Mucosa of stomach (tissue), 1 donor: Measurements from ENCODE around the gene MRC1.

Experiments used
- H3K27me3 ChIP-seq: one replicate; pipeline ENCODE4 v1.7.0; 2013; ENCODE audit warnings: mild to moderate bottlenecking, low read length; ENCODE audit not compliant: control insufficient read depth, insufficient read depth
- H3K36me3 ChIP-seq: one replicate; pipeline ENCODE4 v1.7.0; 2013; ENCODE audit warnings: low read length; ENCODE audit not compliant: control insufficient read depth, insufficient read depth
- H3K4me1 ChIP-seq: one replicate; pipeline ENCODE4 v1.7.0; 2013; ENCODE audit warnings: mild to moderate bottlenecking, low read length; ENCODE audit not compliant: control insufficient read depth, insufficient read depth
- H3K4me3 ChIP-seq: one replicate; pipeline ENCODE4 v1.7.0; 2013; ENCODE audit warnings: low read length
- H3K9ac ChIP-seq: one replicate; pipeline ENCODE4 v1.7.0; 2013; ENCODE audit warnings: mild to moderate bottlenecking, low read length, moderate library complexity
- H3K9me3 ChIP-seq: one replicate; pipeline ENCODE4 v1.7.0; 2013; ENCODE audit warnings: mild to moderate bottlenecking, low read length, moderate library complexity; ENCODE audit not compliant: control insufficient read depth
- donor health status: Pancreatic carcinoma.

Gene MRC1

GRCh38 chr10:17802350-17802749 is 6.8 kb upstream of the MRC1 start:
- Histone ChIP-seq H3K4me1 (no peaks in the 10 kb centered on the region), H3K9me3 (no peaks in the 10 kb centered on the region), H3K36me3 (no peaks in the 10 kb centered on the region), H3K9ac (no peak overlapping the region), H3K27me3 (no peaks in the 10 kb centered on the region), H3K4me3 (no peak overlapping the region)

GRCh38 chr10:17802976-17803375 is 6.2 kb upstream of the MRC1 start:
- Histone ChIP-seq H3K27me3 (no peaks in the 10 kb centered on the region), H3K9ac (no peak overlapping the region), H3K4me3 (no peak overlapping the region)

GRCh38 chr10:17805330-17805729 is 3.8 kb upstream of the MRC1 start:
- Histone ChIP-seq H3K9me3 (no peaks in the 10 kb centered on the region), H3K4me3 (no peak overlapping the region)

More at GRCh38 chr10:17802976-17803375, 6.2 kb upstream of the MRC1 start:
- Histone ChIP-seq H3K9me3 (no peaks in the 10 kb centered on the region), H3K36me3 (no peaks in the 10 kb centered on the region), H3K4me1 (no peaks in the 10 kb centered on the region)

GRCh38 chr10:17805921-17806577 is 3.1 kb upstream of the MRC1 start:
- no peaks in the 10 kb centered on the region for H3K36me3 ChIP-seq
- no peak overlapping the region for H3K9ac ChIP-seq
- H3K4me3 ChIP-seq = no peak overlapping the region
- no peaks in the 10 kb centered on the region for H3K9me3 ChIP-seq
- no peaks in the 10 kb centered on the region for H3K27me3 ChIP-seq
- no peaks in the 10 kb centered on the region for H3K4me1 ChIP-seq

More at GRCh38 chr10:17805330-17805729, 3.8 kb upstream of the MRC1 start:
- Histone ChIP-seq H3K9ac (no peak overlapping the region), H3K4me1 (no peaks in the 10 kb centered on the region), H3K36me3 (no peaks in the 10 kb centered on the region), H3K27me3 (no peaks in the 10 kb centered on the region)

- Histone ChIP-seq H3K9ac (no peak overlapping the region), H3K4me1 (no peaks in the 10 kb centered on the region), H3K4me3 (no peak overlapping the region)
These were observed 2.2 kb downstream of the MRC1 start for GRCh38 chr10:17811146-17811865.

GRCh38 chr10:17814973-17815372 is 5.8 kb downstream of the MRC1 start:
- H3K9me3 ChIP-seq = no peaks in the 10 kb centered on the region
- no peak overlapping the region for H3K4me3 ChIP-seq
- no peak overlapping the region for H3K9ac ChIP-seq
- no peaks in the 10 kb centered on the region for H3K36me3 ChIP-seq
- H3K4me1 ChIP-seq = no peaks in the 10 kb centered on the region
- no peaks in the 10 kb centered on the region for H3K27me3 ChIP-seq

More at GRCh38 chr10:17811146-17811865, 2.2 kb downstream of the MRC1 start:
- Histone ChIP-seq H3K36me3 (no peaks in the 10 kb centered on the region), H3K27me3 (no peaks in the 10 kb centered on the region), H3K9me3 (no peaks in the 10 kb centered on the region)

- Histone ChIP-seq H3K36me3 (no peaks in the 10 kb centered on the region), H3K27me3 (no peaks in the 10 kb centered on the region), H3K9me3 (no peaks in the 10 kb centered on the region), H3K9ac (no peak overlapping the region), H3K4me3 (no peak overlapping the region), H3K4me1 (no peaks in the 10 kb centered on the region)
These were observed 7.1 kb downstream of the MRC1 start for GRCh38 chr10:17816199-17816598.

GRCh38 chr10:17817316-17817715 is 8.2 kb downstream of the MRC1 start:
- H3K36me3 ChIP-seq = no peaks in the 10 kb centered on the region
- H3K4me1 ChIP-seq = no peaks in the 10 kb centered on the region
- no peaks in the 10 kb centered on the region for H3K9me3 ChIP-seq
- no peaks in the 10 kb centered on the region for H3K27me3 ChIP-seq
- no peak overlapping the region for H3K9ac ChIP-seq
- no peak overlapping the region for H3K4me3 ChIP-seq

GRCh38 chr10:17817790-17818189 is 8.6 kb downstream of the MRC1 start:
- H3K4me1 ChIP-seq = no peaks in the 10 kb centered on the region
- H3K9ac ChIP-seq = no peak overlapping the region
- H3K4me3 ChIP-seq = no peak overlapping the region
- no peaks in the 10 kb centered on the region for H3K27me3 ChIP-seq
- no peaks in the 10 kb centered on the region for H3K9me3 ChIP-seq
- no peaks in the 10 kb centered on the region for H3K36me3 ChIP-seq

- no peaks in the 10 kb centered on the region for H3K9me3 ChIP-seq
- H3K9ac ChIP-seq = no peak overlapping the region
- no peaks in the 10 kb centered on the region for H3K36me3 ChIP-seq
- H3K27me3 ChIP-seq = no peaks in the 10 kb centered on the region
- no peak overlapping the region for H3K4me3 ChIP-seq
- no peaks in the 10 kb centered on the region for H3K4me1 ChIP-seq
These were observed 10.7 kb downstream of the MRC1 start for GRCh38 chr10:17819836-17820235.

GRCh38 chr10:17820943-17821342 is 11.8 kb downstream of the MRC1 start:
- no peaks in the 10 kb centered on the region for H3K36me3 ChIP-seq
- no peaks in the 10 kb centered on the region for H3K4me1 ChIP-seq
- no peaks in the 10 kb centered on the region for H3K9me3 ChIP-seq
- no peak overlapping the region for H3K4me3 ChIP-seq
- no peak overlapping the region for H3K9ac ChIP-seq
- H3K27me3 ChIP-seq = no peaks in the 10 kb centered on the region

GRCh38 chr10:17821893-17822292 is 12.7 kb downstream of the MRC1 start:
- H3K9ac ChIP-seq = no peak overlapping the region
- no peaks in the 10 kb centered on the region for H3K36me3 ChIP-seq

More at GRCh38 chr10:17821893-17822292, 12.7 kb downstream of the MRC1 start:
- Histone ChIP-seq H3K9me3 (no peaks in the 10 kb centered on the region), H3K4me1 (no peaks in the 10 kb centered on the region), H3K27me3 (no peaks in the 10 kb centered on the region), H3K4me3 (no peak overlapping the region)
